ENCODE results near the gene KRT23.

KRT23 gene, protein sequence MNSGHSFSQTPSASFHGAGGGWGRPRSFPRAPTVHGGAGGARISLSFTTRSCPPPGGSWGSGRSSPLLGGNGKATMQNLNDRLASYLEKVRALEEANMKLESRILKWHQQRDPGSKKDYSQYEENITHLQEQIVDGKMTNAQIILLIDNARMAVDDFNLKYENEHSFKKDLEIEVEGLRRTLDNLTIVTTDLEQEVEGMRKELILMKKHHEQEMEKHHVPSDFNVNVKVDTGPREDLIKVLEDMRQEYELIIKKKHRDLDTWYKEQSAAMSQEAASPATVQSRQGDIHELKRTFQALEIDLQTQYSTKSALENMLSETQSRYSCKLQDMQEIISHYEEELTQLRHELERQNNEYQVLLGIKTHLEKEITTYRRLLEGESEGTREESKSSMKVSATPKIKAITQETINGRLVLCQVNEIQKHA

GRCh38 chr17:40937384-40937819, at the start of gene KRT23:
TSS of gene KRT23 (minus strand) at chr17:40937646. CDS start at chr17:40936603, 1,043 bp downstream.
- no peak for DNase-seq

DNA sequence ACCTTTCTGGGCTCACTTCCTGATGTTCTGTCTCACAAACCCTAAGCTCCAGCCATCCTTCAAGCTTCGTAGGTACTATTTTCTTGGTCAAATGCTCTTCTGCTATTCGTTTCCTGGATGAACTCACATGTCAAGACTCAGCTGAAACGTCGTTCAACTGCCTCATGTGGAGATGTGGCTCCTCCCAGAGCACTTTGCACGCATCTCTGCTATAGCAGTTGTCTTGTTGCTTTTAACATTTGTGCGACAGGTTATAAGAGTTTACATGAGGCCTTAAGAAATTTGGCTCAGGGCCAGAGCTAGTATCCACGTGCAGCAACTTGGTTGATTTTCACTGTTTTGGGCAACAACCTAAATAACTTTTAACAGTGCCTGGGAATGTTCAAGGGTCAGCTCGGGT, 49.5 kb upstream of the KRT23 start:
- DNase-seq, result no peak

GRCh38 chr17:40984226-40984625, 46.8 kb upstream of the KRT23 start, which contains the start of gene KRT40:
TSS of gene KRT40 (minus strand) at chr17:40984326. CDS start at chr17:40984273, 53 bp downstream.
- DNase-seq, result no peak

- no peak for DNase-seq
Measured at GRCh38 chr17:40981115-40981514, 43.7 kb upstream of the KRT23 start.

DNA sequence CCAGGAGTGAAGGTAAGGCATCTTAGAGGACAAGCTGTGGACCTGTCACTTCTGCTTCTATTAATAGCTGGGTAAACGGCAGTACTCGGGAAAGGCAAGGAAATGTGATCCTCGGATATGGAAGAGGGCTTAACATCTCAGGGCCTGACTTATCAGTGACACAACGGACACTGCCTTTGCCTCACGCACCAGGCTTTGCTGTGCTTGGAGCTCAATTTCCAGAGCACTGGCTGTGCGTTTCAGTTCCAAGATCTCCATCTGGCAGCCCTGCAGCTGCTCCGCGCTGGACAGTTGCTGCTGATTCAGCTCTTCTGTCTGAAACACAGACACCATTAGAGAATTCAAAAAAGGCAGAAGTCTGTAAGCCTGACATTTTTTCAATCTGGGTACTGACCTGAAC, 43.1 kb upstream of the KRT23 start:
- no peak for DNase-seq

- no peak for DNase-seq
Measured at GRCh38 chr17:40980117-40980516, 42.7 kb upstream of the KRT23 start.

- DNase-seq, result no peak
Measured at GRCh38 chr17:40978575-40979151, 41.2 kb upstream of the KRT23 start.

- no peak for DNase-seq
Measured at GRCh38 chr17:40975516-40975915, 38.1 kb upstream of the KRT23 start.

GRCh38 chr17:40974366-40974765, 36.9 kb upstream of the KRT23 start:
- no peak for DNase-seq

GRCh38 chr17:40967582-40967981, 30.1 kb upstream of the KRT23 start:
- DNase-seq, result no peak

DNA sequence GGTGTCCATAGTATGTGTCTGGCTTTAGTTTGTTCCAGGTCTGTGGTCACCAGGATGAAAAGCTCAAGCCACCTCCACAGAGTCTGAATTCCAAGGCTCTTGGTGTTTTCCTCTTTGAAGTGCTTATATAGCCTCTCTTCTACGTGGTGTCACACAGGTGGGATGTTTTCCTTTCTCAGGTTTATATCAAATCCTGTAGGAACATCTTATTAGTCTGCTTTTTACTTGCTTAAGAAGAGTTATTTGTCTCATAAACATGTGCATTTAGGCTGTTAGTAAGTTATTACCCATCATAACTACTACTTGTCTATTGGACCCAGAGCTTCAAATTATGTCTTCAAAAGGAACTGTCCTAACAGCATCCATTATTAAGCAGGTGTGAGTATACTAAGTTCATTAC, 29.4 kb upstream of the KRT23 start, which contains the start of gene KRT39:
Gene KRT39, minus strand, starts transcription at position 101 of the 400 bp plus-strand sequence. Its CDS starts 92 bp downstream, at position 9.
- DNase-seq, result no peak

- DNase-seq, result peak; percentile 26
Measured at GRCh38 chr17:40963838-40964237, 26.4 kb upstream of the KRT23 start.

DNA sequence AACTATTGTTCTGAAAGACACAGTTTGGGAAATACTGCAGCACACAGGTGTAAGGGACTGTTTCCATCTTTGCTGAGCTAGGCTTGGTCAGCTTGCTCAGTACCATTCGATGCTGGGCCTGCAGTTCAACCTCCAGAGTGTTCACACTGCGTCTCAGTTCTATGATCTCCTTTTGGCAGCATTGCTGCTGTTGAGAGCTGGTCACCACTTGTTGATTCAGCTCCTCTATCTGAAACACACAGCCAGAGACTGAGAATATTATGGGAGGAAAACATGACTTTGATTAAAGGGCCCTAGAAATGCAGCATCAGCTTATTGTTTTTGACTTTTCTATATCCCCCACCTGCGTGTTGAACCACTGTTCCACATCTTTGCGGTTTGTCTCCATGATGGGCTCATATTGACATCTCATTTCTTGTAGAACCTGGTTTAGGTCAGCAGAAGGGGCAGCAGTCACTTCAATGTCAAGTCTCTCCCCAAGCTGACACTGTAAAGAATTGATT, 24.7 kb upstream of the KRT23 start:
- DNase-seq, result no peak

GRCh38 chr17:40961591-40961990, 24.1 kb upstream of the KRT23 start:
- no peak for DNase-seq

GRCh38 chr17:40960144-40960543, 22.7 kb upstream of the KRT23 start:
- no peak for DNase-seq

- no peak for DNase-seq
Measured at GRCh38 chr17:40958086-40958953, 20.9 kb upstream of the KRT23 start.

GRCh38 chr17:40956401-40957254, 19.2 kb upstream of the KRT23 start:
- DNase-seq, result no peak

DNA sequence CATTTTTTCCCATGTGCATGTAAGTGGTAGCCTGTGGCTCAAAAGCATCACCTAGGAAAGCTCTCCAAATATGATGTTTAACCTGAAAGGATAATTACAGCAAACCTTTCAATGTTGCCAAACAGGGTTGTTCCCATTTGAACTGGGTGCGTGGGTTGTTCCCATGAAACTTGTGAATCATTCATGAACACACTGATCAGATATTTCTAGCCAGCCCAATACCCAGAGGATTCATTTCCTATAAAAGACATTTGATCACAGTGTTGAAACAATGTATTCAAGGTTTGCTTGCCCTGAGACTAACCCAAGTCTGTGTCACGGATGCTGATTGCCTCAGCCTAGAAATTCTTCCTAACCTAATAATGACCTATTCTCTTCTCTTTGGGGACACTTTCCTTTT, 16.4 kb upstream of the KRT23 start:
- DNase-seq, result no peak

DNA sequence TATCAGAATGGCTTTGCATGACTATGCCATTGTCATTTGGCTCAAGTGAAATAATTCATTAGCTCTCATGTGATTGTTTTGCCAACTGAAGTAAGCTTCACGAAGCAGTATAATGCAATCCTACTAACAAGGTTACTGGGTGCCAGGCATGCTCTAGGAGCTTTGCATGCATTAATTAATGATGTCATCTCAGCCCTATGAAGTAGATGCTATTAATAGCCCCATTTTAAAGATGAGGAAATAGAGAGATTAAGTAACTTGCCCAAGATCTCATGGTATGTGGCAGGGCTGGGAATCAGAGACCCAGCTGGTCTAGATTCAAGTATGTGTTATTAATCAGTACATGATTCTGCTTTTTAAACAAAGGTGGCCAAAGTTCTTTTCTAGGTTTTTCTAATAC, 15.2 kb upstream of the KRT23 start:
- DNase-seq, result no peak

DNA sequence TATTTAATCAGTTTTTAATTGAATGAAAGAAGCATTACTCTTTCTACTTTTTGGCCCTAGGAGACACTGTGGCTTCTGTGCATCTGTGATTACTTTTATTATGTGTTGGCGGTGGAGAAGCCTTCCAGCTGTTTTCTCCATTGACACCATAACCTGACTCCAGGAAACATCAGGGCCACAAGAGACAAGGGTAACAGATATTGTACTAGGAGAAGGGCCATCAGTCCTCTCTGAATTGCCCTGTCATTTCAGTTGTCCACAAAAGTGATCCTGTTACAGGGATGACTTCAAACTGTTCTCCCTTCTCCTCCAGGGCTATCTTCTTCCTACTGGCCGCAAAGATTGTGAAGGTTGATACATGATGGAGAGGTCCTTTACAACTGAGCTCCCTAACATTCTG, 14.7 kb upstream of the KRT23 start:
- DNase-seq, result no peak

DNA sequence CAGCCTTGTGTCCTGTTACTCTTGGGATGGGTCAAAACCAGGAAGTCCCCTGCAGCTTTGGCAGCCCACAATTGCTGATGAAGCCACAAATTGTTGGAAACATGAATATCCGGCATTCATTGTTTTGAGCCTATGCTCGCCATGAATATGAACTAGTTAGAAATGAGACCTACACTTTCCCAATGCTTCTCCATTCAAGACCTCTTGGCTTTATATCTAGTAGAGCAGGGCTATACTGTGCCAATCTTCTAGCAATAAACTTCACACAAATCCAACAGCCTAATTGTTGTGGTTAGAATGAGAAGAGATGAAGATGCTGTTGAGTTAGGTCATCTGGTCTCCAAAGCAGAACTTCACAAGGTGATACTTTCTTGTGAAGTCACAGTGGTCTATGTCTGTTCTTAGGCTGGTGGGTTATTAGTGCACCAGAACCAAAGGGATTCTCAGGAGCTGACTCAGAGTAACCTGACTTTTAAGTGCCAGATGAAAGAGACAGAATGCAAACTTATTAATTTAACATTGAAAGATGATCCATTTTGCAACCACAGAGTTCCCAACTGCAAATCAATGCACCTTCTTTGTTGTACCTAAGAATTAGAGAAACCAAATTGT, 13.7 kb upstream of the KRT23 start:
- no peak for DNase-seq

DNA sequence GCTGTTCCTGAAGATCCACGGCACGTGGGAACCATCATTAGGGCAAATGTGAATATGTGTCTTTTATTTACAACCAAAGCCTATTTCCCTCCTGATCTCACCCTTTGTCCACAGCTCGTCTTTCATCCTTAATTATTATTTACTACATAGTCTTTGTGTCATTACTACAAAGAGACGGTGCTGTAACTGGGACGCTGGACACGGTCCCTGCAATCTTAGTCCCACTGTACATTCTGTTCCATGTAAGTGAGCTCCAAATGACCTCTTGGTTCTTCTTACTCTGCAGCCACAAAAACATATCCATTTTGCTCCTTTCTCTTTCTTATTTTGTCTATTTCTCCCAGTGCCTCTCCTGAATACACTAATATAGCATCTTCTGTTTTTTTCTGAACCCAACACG, 12.7 kb upstream of the KRT23 start:
- no peak for DNase-seq
